HepG2 (cell line): ENCODE data around the gene NOS1AP. TPM values are rescaled to one million over a fixed set of nuclear protein-coding genes. Genes with fewer than 3 reads are reported as not detected.

Experiments used
- ATAC-seq: fragments of 200-7000 bp; cut with Tn5 transposase; 3 replicates; pipeline ENCODE4 v1.9.1; 2020; ENCODE audit warnings: mild to moderate bottlenecking, moderate library complexity
- BruUV-seq: library from RNA; stranded (reverse); fragments of 400-500 nt; replicated peaks from 2 replicates; lab custom pipeline; 2021; lab: Mats Ljungman, UMichigan
- CTCF ChIA-PET: fragments of 300-600 bp; formaldehyde crosslinking; extraction: SDS; loops from one replicate; lab custom pipeline; 2021; ENCODE audit warnings: low total read pairs, inconsistent platforms, low intra/inter-chr PET ratio; lab: Yijun Ruan, JAX
- POLR2A ChIA-PET: fragments of 350-600 bp; sonication (Branson Sonifier 250); formaldehyde crosslinking; loops from one replicate; lab custom pipeline; 2020; ENCODE audit warnings: antibody characterized with exemption, inconsistent platforms; lab: Yijun Ruan, JAX
- DNase-seq: peaks from one replicate; pipeline ENCODE4 v3.0.0-alpha.2; 2015; ENCODE audit warnings: low spot score
- FAIRE-seq: peaks from 3 replicates; lab custom pipeline; 2011; peaks lifted over from hg19 to GRCh38; lab: Jason Lieb, UNC
- H2AFZ ChIP-seq: one replicate; pipeline ENCODE4 v1.6.1; 2011; ENCODE audit warnings: low read length, inconsistent platforms
- H3K27ac ChIP-seq: fragments of 300-600 bp; 3 replicates; pipeline ENCODE4 v1.8.0; 2011; ENCODE audit warnings: mixed run types, mild to moderate bottlenecking, mixed read lengths, low read length, inconsistent platforms; ENCODE audit not compliant: insufficient read depth; ENCODE audit errors: extremely low read length
- H3K27me3 ChIP-seq, 2 experiments: fragments of 200-600 bp in 1 of 2; 2 replicates in 1 of 2; 3 replicates in 1 of 2; pipeline versions ENCODE4 v1.6.0 to v1.8.0; 2011; ENCODE audit warnings: low read length in 2 of 2, mild to moderate bottlenecking in 2 of 2, moderate library complexity in 2 of 2, inconsistent platforms in 1 of 2; ENCODE audit not compliant: insufficient read depth in 2 of 2, control insufficient read depth in 1 of 2
- H3K36me3 ChIP-seq, 2 experiments: fragments of 200-600 bp in 1 of 2; replicated peaks in 1 of 2; 2 replicates in 1 of 2; 3 replicates in 1 of 2; pipeline versions ENCODE4 v1.5.1 to v1.8.0; 2011; ENCODE audit warnings: low read length in 2 of 2, inconsistent platforms in 1 of 2; ENCODE audit not compliant: insufficient read depth in 2 of 2, control insufficient read depth in 1 of 2
- H3K4me1 ChIP-seq: 2 replicates; pipeline ENCODE4 v1.5.1; 2012; ENCODE audit warnings: low read length, inconsistent platforms; ENCODE audit not compliant: insufficient read depth
- H3K4me2 ChIP-seq: 2 replicates; pipeline ENCODE4 v1.6.0; 2011; ENCODE audit warnings: low read depth, low read length, inconsistent platforms
- H3K4me3 ChIP-seq, 3 experiments: fragments of 200-600 bp in 1 of 3; sonication (generic), shearing (Covaris generic) in 1 of 3; replicated peaks in 1 of 3; 2 replicates each; pipeline ENCODE4 v1.5.1; 2011 to 2016; ENCODE audit warnings: low read length in 3 of 3, inconsistent platforms in 2 of 3, low read depth in 2 of 3, mild to moderate bottlenecking in 2 of 3, control low read depth in 1 of 3, mixed read lengths in 1 of 3; ENCODE audit not compliant: insufficient read depth in 1 of 3
- H3K79me2 ChIP-seq: one replicate; pipeline ENCODE4 v1.6.1; 2011; ENCODE audit warnings: low read length, inconsistent platforms; ENCODE audit not compliant: insufficient read depth
- H3K9ac ChIP-seq: 2 replicates; pipeline ENCODE4 v1.6.0; 2011; ENCODE audit warnings: mild to moderate bottlenecking, low read depth, low read length, inconsistent platforms; ENCODE audit not compliant: insufficient read depth
- H3K9me3 ChIP-seq: 2 replicates; pipeline ENCODE4 v1.5.1; 2012; ENCODE audit warnings: mild to moderate bottlenecking, low read length
- H4K20me1 ChIP-seq: 2 replicates; pipeline ENCODE4 v1.6.0; 2011; ENCODE audit warnings: inconsistent platforms, mild to moderate bottlenecking, low read length, moderate library complexity; ENCODE audit not compliant: insufficient read depth
- JUN ChIP-seq: sonication (generic); formaldehyde crosslinking; IDR thresholded peaks from 2 replicates; pipeline ENCODE4 v1.4.0; 2020; ENCODE audit warnings: mild to moderate bottlenecking, missing genetic modification reagents
- KIAA2018 ChIP-seq: sonication (generic); formaldehyde crosslinking; IDR thresholded peaks from 2 replicates; pipeline ENCODE4 v1.5.0; 2020; ENCODE audit warnings: mild to moderate bottlenecking, missing genetic modification reagents, borderline replicate concordance
- KLF13 ChIP-seq: sonication (generic); formaldehyde crosslinking; IDR thresholded peaks from 2 replicates; pipeline ENCODE4 v1.4.0; 2020; ENCODE audit warnings: mild to moderate bottlenecking, missing genetic modification reagents
- MIER3 ChIP-seq: IDR thresholded peaks from 2 replicates; pipeline ENCODE4 v1.6.1; 2016; ENCODE audit warnings: missing compliant biosample characterization, borderline replicate concordance
- MXD4 ChIP-seq: IDR thresholded peaks from 2 replicates; pipeline ENCODE4 v1.6.1; 2016; ENCODE audit warnings: mild to moderate bottlenecking, missing biosample characterization, missing genetic modification reagents
- NR0B2 ChIP-seq: sonication (generic); formaldehyde crosslinking; IDR thresholded peaks from 2 replicates; pipeline ENCODE4 v1.4.0; 2020; ENCODE audit warnings: mild to moderate bottlenecking, missing genetic modification reagents
- RAD21 ChIP-seq: fragments of 450-650 bp; formaldehyde crosslinking; IDR thresholded peaks from 2 replicates; pipeline ENCODE4 v1.5.0; 2020; ENCODE audit warnings: mild to moderate bottlenecking
- SP1 ChIP-seq, 2 experiments: fragments of 450-650 bp in 1 of 2; sonication (generic) in 1 of 2; formaldehyde crosslinking in 1 of 2; IDR thresholded peaks; 2 replicates each; pipeline versions ENCODE4 v1.4.0 to v1.6.1; 2016 to 2020; ENCODE audit warnings: missing genetic modification reagents in 1 of 2
- ZNF441 ChIP-seq: sonication (generic); formaldehyde crosslinking; IDR thresholded peaks from 2 replicates; pipeline ENCODE4 v1.7.0; 2021; ENCODE audit warnings: missing genetic modification reagents, borderline replicate concordance
- ZNF687 ChIP-seq: sonication (generic); formaldehyde crosslinking; IDR thresholded peaks from 2 replicates; pipeline ENCODE4 v1.5.1; 2020; ENCODE audit warnings: mild to moderate bottlenecking, missing genetic modification reagents, moderate library complexity
- WGBS: methylation state at CpG from one replicate; pipeline ENCODE4 v1.1.6; 2017; ENCODE audit warnings: low lambda C conversion rate; 5-methylcytosine and 5-hydroxymethylcytosine counted together
- in situ Hi-C: cut with HindIII; loops from 2 replicates; pipeline ENCODE4 v1.10.0; 2017; ENCODE audit warnings: low pct_unique_long_range_greater_than_20kb; ENCODE audit not compliant: extremely low pct_ligation_motif_present
- intact Hi-C: fragments of 100-400 bp; cut with micrococcal nuclease; formaldehyde crosslinking; loops from one replicate; pipeline ENCODE4 v1.10.0; 2022; ENCODE audit not compliant: unreplicated experiment
- polyA plus RNA-seq, 8 experiments: library from polyadenylated mRNA; depleted of rRNA in 3 of 8; stranded (reverse) in 7 of 8; unstranded in 1 of 8; fragments of >200 nt; fragmentation: Illumina TruSeq in 4 of 8; extraction: Trizol in 4 of 8; gene quantifications; 2 replicates each; pipeline versions ENCODE4 v1.2.1 to v1.2.3, GENCODE V29; 2011 to 2016; ENCODE audit warnings: low read depth in 4 of 8, missing spikeins in 1 of 8, mixed read lengths in 1 of 8; ENCODE audit not compliant: insufficient read depth in 1 of 8
- total RNA-seq, 5 experiments: library from RNA; depleted of rRNA; stranded (reverse); fragments of >200 nt; fragmentation: Illumina TruSeq; extraction: Trizol; gene quantifications; 2 replicates each; pipeline ENCODE4 v1.2.3, GENCODE V29; 2016; ENCODE audit warnings: low read depth in 1 of 5

The NOS1AP gene
- total and polyA plus RNA-seq, 2 of the 13 experiments (the other 11 are each of a cell fraction or from before 2014, with no cell fraction given) = 2.0 to 3.3 TPM

GRCh38 chr1:162070825-162071224 lies 1.3 kb downstream of the NOS1AP start (continued):
- peak; percentile 43 for TF ChIP-seq ZNF687 (CRISPR knock-in tag)
- 0 out of 2 replicates have a peak, but pooled peaks have one; percentile 28 for TF ChIP-seq MIER3 (CRISPR knock-in tag)

GRCh38 chr1:162072740-162073139 lies 3.2 kb downstream of the NOS1AP start:
- Histone ChIP-seq H3K27me3 (no peaks in the 10 kb centered on the region; a peak in 1 of 5 replicates), H3K4me2 (peak overlapping the region; percentile 95)
- no TSS peak for BruUV-seq
- TF ChIP-seq ZNF441 (CRISPR knock-in tag) = no peak
- TF ChIP-seq MXD4 (CRISPR knock-in tag) = no peak
- TF ChIP-seq RAD21 (CRISPR knock-in tag) = no peak
- no peak for TF ChIP-seq JUN (CRISPR knock-in tag)
- no peak for TF ChIP-seq NR0B2 (CRISPR knock-in tag)
- no peak for TF ChIP-seq SP1 (IDR thresholded peaks at IDR 0.05)
- no peak for TF ChIP-seq SP1 (CRISPR knock-in tag; IDR thresholded peaks at IDR 0.05)
- TF ChIP-seq KIAA2018 (CRISPR knock-in tag) = no peak
- no peak for TF ChIP-seq KLF13 (CRISPR knock-in tag)

More at GRCh38 chr1:162072740-162073139, 3.2 kb downstream of the NOS1AP start:
- no peak for ATAC-seq
- no peak for FAIRE-seq
- CTCF ChIA-PET = no interaction called here
- in situ Hi-C loops = no loop called here
- no peak overlapping the region; a peak in 1 of 6 replicates for H3K4me3 ChIP-seq
- H3K79me2 ChIP-seq = peaks cover 73% of the 10 kb centered on the region
- POLR2A ChIA-PET = no interaction called here
- DNase-seq = no peak
- no peak overlapping the region for H3K27ac ChIP-seq
- 87% methylated on average over 3 of the region's 3 CpGs for WGBS
- intact Hi-C loops = no loop called here
- peaks cover 10% of the 10 kb centered on the region; the same call in 1 of the 2 replicates for H4K20me1 ChIP-seq
- H3K36me3 ChIP-seq = peaks cover 1 to 14% of the 10 kb centered on the region in 2 experiments; a peak in 4 of 5 replicates
- H2AFZ ChIP-seq = no peak overlapping the region
- H3K9me3 ChIP-seq = peaks cover 6% of the 10 kb centered on the region; the same call in 1 of the 2 replicates
- H3K4me1 ChIP-seq = peaks cover 62% of the 10 kb centered on the region
- no peak overlapping the region for H3K9ac ChIP-seq
